HepG2 (cell line): ENCODE measurements around the gene TRIM44. TPM values are rescaled to one million over a fixed set of nuclear protein-coding genes. Genes with fewer than 3 reads are reported as not detected.

Experiments used
- ATAC-seq: fragments of 200-7000 bp; cut with Tn5 transposase; 3 replicates; pipeline ENCODE4 v1.9.1; 2020; ENCODE audit warnings: mild to moderate bottlenecking, moderate library complexity
- BruUV-seq: library from RNA; stranded (reverse); fragments of 400-500 nt; replicated peaks from 2 replicates; lab custom pipeline; 2021; lab: Mats Ljungman, UMichigan
- CTCF ChIA-PET: fragments of 300-600 bp; formaldehyde crosslinking; extraction: SDS; loops from one replicate; lab custom pipeline; 2021; ENCODE audit warnings: low total read pairs, inconsistent platforms, low intra/inter-chr PET ratio; lab: Yijun Ruan, JAX
- POLR2A ChIA-PET: fragments of 350-600 bp; sonication (Branson Sonifier 250); formaldehyde crosslinking; loops from one replicate; lab custom pipeline; 2020; ENCODE audit warnings: antibody characterized with exemption, inconsistent platforms; lab: Yijun Ruan, JAX
- DNase-seq: peaks from one replicate; pipeline ENCODE4 v3.0.0-alpha.2; 2015; ENCODE audit warnings: low spot score
- FAIRE-seq: peaks from 3 replicates; lab custom pipeline; 2011; peaks lifted over from hg19 to GRCh38; lab: Jason Lieb, UNC
- H2AFZ ChIP-seq: one replicate; pipeline ENCODE4 v1.6.1; 2011; ENCODE audit warnings: low read length, inconsistent platforms
- H3K27ac ChIP-seq: fragments of 300-600 bp; 3 replicates; pipeline ENCODE4 v1.8.0; 2011; ENCODE audit warnings: mixed run types, mild to moderate bottlenecking, mixed read lengths, low read length, inconsistent platforms; ENCODE audit not compliant: insufficient read depth; ENCODE audit errors: extremely low read length
- H3K27me3 ChIP-seq, 2 experiments: fragments of 200-600 bp in 1 of 2; 2 replicates in 1 of 2; 3 replicates in 1 of 2; pipeline versions ENCODE4 v1.6.0 to v1.8.0; 2011; ENCODE audit warnings: low read length in 2 of 2, mild to moderate bottlenecking in 2 of 2, moderate library complexity in 2 of 2, inconsistent platforms in 1 of 2; ENCODE audit not compliant: insufficient read depth in 2 of 2, control insufficient read depth in 1 of 2
- H3K36me3 ChIP-seq, 2 experiments: fragments of 200-600 bp in 1 of 2; replicated peaks in 1 of 2; 2 replicates in 1 of 2; 3 replicates in 1 of 2; pipeline versions ENCODE4 v1.5.1 to v1.8.0; 2011; ENCODE audit warnings: low read length in 2 of 2, inconsistent platforms in 1 of 2; ENCODE audit not compliant: insufficient read depth in 2 of 2, control insufficient read depth in 1 of 2
- H3K4me1 ChIP-seq: 2 replicates; pipeline ENCODE4 v1.5.1; 2012; ENCODE audit warnings: low read length, inconsistent platforms; ENCODE audit not compliant: insufficient read depth
- H3K4me2 ChIP-seq: 2 replicates; pipeline ENCODE4 v1.6.0; 2011; ENCODE audit warnings: low read depth, low read length, inconsistent platforms
- H3K4me3 ChIP-seq, 3 experiments: fragments of 200-600 bp in 1 of 3; sonication (generic), shearing (Covaris generic) in 1 of 3; replicated peaks in 1 of 3; 2 replicates each; pipeline ENCODE4 v1.5.1; 2011 to 2016; ENCODE audit warnings: low read length in 3 of 3, inconsistent platforms in 2 of 3, low read depth in 2 of 3, mild to moderate bottlenecking in 2 of 3, control low read depth in 1 of 3, mixed read lengths in 1 of 3; ENCODE audit not compliant: insufficient read depth in 1 of 3
- H3K79me2 ChIP-seq: one replicate; pipeline ENCODE4 v1.6.1; 2011; ENCODE audit warnings: low read length, inconsistent platforms; ENCODE audit not compliant: insufficient read depth
- H3K9ac ChIP-seq: 2 replicates; pipeline ENCODE4 v1.6.0; 2011; ENCODE audit warnings: mild to moderate bottlenecking, low read depth, low read length, inconsistent platforms; ENCODE audit not compliant: insufficient read depth
- H3K9me3 ChIP-seq: 2 replicates; pipeline ENCODE4 v1.5.1; 2012; ENCODE audit warnings: mild to moderate bottlenecking, low read length
- H4K20me1 ChIP-seq: 2 replicates; pipeline ENCODE4 v1.6.0; 2011; ENCODE audit warnings: inconsistent platforms, mild to moderate bottlenecking, low read length, moderate library complexity; ENCODE audit not compliant: insufficient read depth
- CHCHD3 ChIP-seq: sonication (generic); formaldehyde crosslinking; IDR thresholded peaks from 2 replicates; pipeline ENCODE4 v1.8.0; 2022; ENCODE audit warnings: mild to moderate bottlenecking, missing genetic modification reagents, moderate library complexity
- E2F1 ChIP-seq: sonication (generic); formaldehyde crosslinking; IDR thresholded peaks from 2 replicates; pipeline ENCODE4 v1.5.0; 2020; ENCODE audit warnings: missing genetic modification reagents
- IRF9 ChIP-seq: sonication (generic); formaldehyde crosslinking; IDR thresholded peaks from 2 replicates; pipeline ENCODE4 v1.8.0; 2022; ENCODE audit warnings: missing genetic modification reagents, mild to moderate bottlenecking, borderline replicate concordance
- MTA3 ChIP-seq: sonication (generic); formaldehyde crosslinking; IDR thresholded peaks from 2 replicates; pipeline ENCODE4 v1.4.0; 2020; ENCODE audit warnings: missing genetic modification reagents
- POLR2AphosphoS2 ChIP-seq: IDR thresholded peaks from 2 replicates; pipeline ENCODE4 v1.6.1; 2011; ENCODE audit warnings: low read depth, low read length, improper control_type of control experiment
- RXRA ChIP-seq: sonication (generic); formaldehyde crosslinking; IDR thresholded peaks from 2 replicates; pipeline ENCODE4 v1.5.1; 2020; ENCODE audit warnings: missing genetic modification reagents
- SIN3A ChIP-seq: IDR thresholded peaks from 2 replicates; pipeline ENCODE4 v1.6.1; 2011; ENCODE audit warnings: low read depth, mild to moderate bottlenecking, control low read depth, low read length, borderline replicate concordance
- STAT5B ChIP-seq: sonication (generic); formaldehyde crosslinking; IDR thresholded peaks from 2 replicates; pipeline ENCODE4 v1.4.0; 2020; ENCODE audit warnings: missing genetic modification reagents
- ZNF225 ChIP-seq: sonication (generic); formaldehyde crosslinking; IDR thresholded peaks from 2 replicates; pipeline ENCODE4 v1.4.0; 2020; ENCODE audit warnings: mild to moderate bottlenecking, missing genetic modification reagents
- ZNF33A ChIP-seq: sonication (generic); formaldehyde crosslinking; IDR thresholded peaks from 2 replicates; pipeline ENCODE4 v1.5.1; 2020; ENCODE audit warnings: missing genetic modification reagents, mild to moderate bottlenecking, moderate library complexity, borderline replicate concordance
- ZNF383 ChIP-seq: sonication (generic); formaldehyde crosslinking; IDR thresholded peaks from 2 replicates; pipeline ENCODE4 v1.4.0; 2020; ENCODE audit warnings: missing genetic modification reagents, mild to moderate bottlenecking, borderline replicate concordance
- ZNF644 ChIP-seq: IDR thresholded peaks from 2 replicates; pipeline ENCODE4 v1.6.1; 2016; ENCODE audit warnings: low read depth
- ZNF691 ChIP-seq: sonication (generic); formaldehyde crosslinking; IDR thresholded peaks from 2 replicates; pipeline ENCODE4 v1.4.0; 2020; ENCODE audit warnings: missing genetic modification reagents, low read depth, mild to moderate bottlenecking, borderline replicate concordance
- ZNF784 ChIP-seq: sonication (generic); formaldehyde crosslinking; IDR thresholded peaks from 2 replicates; pipeline ENCODE4 v1.5.1; 2020; ENCODE audit warnings: missing genetic modification reagents, mild to moderate bottlenecking, borderline replicate concordance
- ZNF878 ChIP-seq: sonication (generic); formaldehyde crosslinking; IDR thresholded peaks from 2 replicates; pipeline ENCODE4 v1.8.1; 2023; ENCODE audit warnings: mild to moderate bottlenecking, missing genetic modification reagents, moderate library complexity
- WGBS: methylation state at CpG from one replicate; pipeline ENCODE4 v1.1.6; 2017; ENCODE audit warnings: low lambda C conversion rate; 5-methylcytosine and 5-hydroxymethylcytosine counted together
- in situ Hi-C: cut with HindIII; loops from 2 replicates; pipeline ENCODE4 v1.10.0; 2017; ENCODE audit warnings: low pct_unique_long_range_greater_than_20kb; ENCODE audit not compliant: extremely low pct_ligation_motif_present
- intact Hi-C: fragments of 100-400 bp; cut with micrococcal nuclease; formaldehyde crosslinking; loops from one replicate; pipeline ENCODE4 v1.10.0; 2022; ENCODE audit not compliant: unreplicated experiment
- polyA plus RNA-seq, 8 experiments: library from polyadenylated mRNA; depleted of rRNA in 3 of 8; stranded (reverse) in 7 of 8; unstranded in 1 of 8; fragments of >200 nt; fragmentation: Illumina TruSeq in 4 of 8; extraction: Trizol in 4 of 8; gene quantifications; 2 replicates each; pipeline versions ENCODE4 v1.2.1 to v1.2.3, GENCODE V29; 2011 to 2016; ENCODE audit warnings: low read depth in 4 of 8, missing spikeins in 1 of 8, mixed read lengths in 1 of 8; ENCODE audit not compliant: insufficient read depth in 1 of 8
- total RNA-seq, 5 experiments: library from RNA; depleted of rRNA; stranded (reverse); fragments of >200 nt; fragmentation: Illumina TruSeq; extraction: Trizol; gene quantifications; 2 replicates each; pipeline ENCODE4 v1.2.3, GENCODE V29; 2016; ENCODE audit warnings: low read depth in 1 of 5

Gene TRIM44
- total and polyA plus RNA-seq, 2 of the 13 experiments (the other 11 are each of a cell fraction or from before 2014, with no cell fraction given), result 22.7 to 50.3 TPM

GRCh38 chr11:35826949-35827348, 164.4 kb downstream of the TRIM44 start:
- H3K4me2 ChIP-seq, result no peak overlapping the region
- H3K36me3 ChIP-seq, result no peaks in the 10 kb centered on the region
- no peak for TF ChIP-seq SIN3A
- no peak for TF ChIP-seq MTA3
- no peak for TF ChIP-seq RXRA (CRISPR knock-in tag)
- no peak for TF ChIP-seq ZNF784 (CRISPR knock-in tag)
- TF ChIP-seq ZNF383 (CRISPR knock-in tag), result no peak
- no peak for TF ChIP-seq POLR2AphosphoS2
- no peak for TF ChIP-seq ZNF644
- TF ChIP-seq ZNF878, result no peak
- TF ChIP-seq ZNF225, result no peak
- in situ Hi-C loops (no loop called here), intact Hi-C loops (loop anchor here (10.0 kb wide), 1 partner anchor 112 kb away; no protein-coding TSS in a partner anchor)
- no peak for FAIRE-seq
- peaks cover 15% of the 10 kb centered on the region for H3K4me1 ChIP-seq
- CTCF ChIA-PET, result no interaction called here
- ATAC-seq, result no peak
- POLR2A ChIA-PET, result no interaction called here
- H3K9ac ChIP-seq, result no peak overlapping the region
- no peak for DNase-seq
- H2AFZ ChIP-seq, result no peak overlapping the region
- H4K20me1 ChIP-seq, result no peaks in the 10 kb centered on the region
- no peaks in the 10 kb centered on the region for H3K9me3 ChIP-seq
- H3K4me3 ChIP-seq, result no peak overlapping the region
- 0 out of 5 replicates have a peak, but pooled peaks cover 0 to 5% of the 10 kb centered on the region in 2 experiments for H3K27me3 ChIP-seq
- no CpG with 5 or more reads among the region's 4 CpGs for WGBS
- H3K79me2 ChIP-seq, result no peaks in the 10 kb centered on the region
- no peak overlapping the region for H3K27ac ChIP-seq
- no TSS peak for BruUV-seq

GRCh38 chr11:35836205-35836604, 173.6 kb downstream of the TRIM44 start:
- no peak for ATAC-seq
- no peaks in the 10 kb centered on the region for H3K36me3 ChIP-seq
- intact Hi-C loops (no loop called here), in situ Hi-C loops (no loop called here)
- ChIA-PET POLR2A (no interaction called here), CTCF (no interaction called here)
- no peak overlapping the region for H3K27ac ChIP-seq
- FAIRE-seq, result no peak
- no peak overlapping the region for H3K4me2 ChIP-seq
- H2AFZ ChIP-seq, result no peak overlapping the region
- no peaks in the 10 kb centered on the region for H3K79me2 ChIP-seq
- no peak overlapping the region for H3K4me3 ChIP-seq
- DNase-seq, result no peak
- no peaks in the 10 kb centered on the region for H4K20me1 ChIP-seq
- H3K4me1 ChIP-seq, result no peaks in the 10 kb centered on the region
- peaks cover 0 to 7% of the 10 kb centered on the region in 2 experiments; a peak in 1 of 5 replicates for H3K27me3 ChIP-seq
- H3K9ac ChIP-seq, result no peak overlapping the region
- no peak for TF ChIP-seq E2F1
- TF ChIP-seq IRF9 (CRISPR knock-in tag), result no peak
- no peak for TF ChIP-seq STAT5B (CRISPR knock-in tag)
- no peak for TF ChIP-seq ZNF691 (CRISPR knock-in tag)
- no peak for TF ChIP-seq ZNF33A (CRISPR knock-in tag)
- TF ChIP-seq CHCHD3 (CRISPR knock-in tag), result no peak
- TF ChIP-seq, all 625 proteins: peak for 0
- H3K9me3 ChIP-seq, result no peaks in the 10 kb centered on the region
- no TSS peak for BruUV-seq
- 20% methylated on average over 4 of the region's 4 CpGs for WGBS
